Measurements from ENCODE around the gene ADAMTSL3.

The ADAMTSL3 gene

DNA sequence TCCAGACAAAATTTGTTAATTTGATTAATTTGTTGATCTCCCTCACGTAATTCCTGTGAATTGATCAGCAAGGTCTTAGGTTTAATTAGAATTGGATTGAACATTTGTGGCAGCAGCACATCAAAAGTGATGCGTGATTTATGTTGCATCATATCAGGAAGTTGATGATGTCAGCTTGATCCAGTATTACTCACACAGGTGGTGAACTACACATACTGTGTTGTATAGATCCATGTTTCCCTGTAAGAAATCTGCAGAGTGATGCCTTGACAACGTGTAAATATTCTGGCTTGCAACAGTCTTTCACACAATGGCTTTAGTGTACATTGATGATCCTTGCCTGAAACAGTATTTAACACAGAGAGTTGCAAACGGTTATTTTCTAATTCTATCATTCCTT is 200.4 kb downstream of the ADAMTSL3 start:
- H3K27me3 ChIP-seq (ENCODE audit: control insufficient read depth, insufficient read depth, low read length), result no peaks in the 10 kb centered on the region
- no peaks in the 10 kb centered on the region for H3K4me1 ChIP-seq
- no peak for TF ChIP-seq CTCF (IDR thresholded peaks at IDR 0.05)

DNA sequence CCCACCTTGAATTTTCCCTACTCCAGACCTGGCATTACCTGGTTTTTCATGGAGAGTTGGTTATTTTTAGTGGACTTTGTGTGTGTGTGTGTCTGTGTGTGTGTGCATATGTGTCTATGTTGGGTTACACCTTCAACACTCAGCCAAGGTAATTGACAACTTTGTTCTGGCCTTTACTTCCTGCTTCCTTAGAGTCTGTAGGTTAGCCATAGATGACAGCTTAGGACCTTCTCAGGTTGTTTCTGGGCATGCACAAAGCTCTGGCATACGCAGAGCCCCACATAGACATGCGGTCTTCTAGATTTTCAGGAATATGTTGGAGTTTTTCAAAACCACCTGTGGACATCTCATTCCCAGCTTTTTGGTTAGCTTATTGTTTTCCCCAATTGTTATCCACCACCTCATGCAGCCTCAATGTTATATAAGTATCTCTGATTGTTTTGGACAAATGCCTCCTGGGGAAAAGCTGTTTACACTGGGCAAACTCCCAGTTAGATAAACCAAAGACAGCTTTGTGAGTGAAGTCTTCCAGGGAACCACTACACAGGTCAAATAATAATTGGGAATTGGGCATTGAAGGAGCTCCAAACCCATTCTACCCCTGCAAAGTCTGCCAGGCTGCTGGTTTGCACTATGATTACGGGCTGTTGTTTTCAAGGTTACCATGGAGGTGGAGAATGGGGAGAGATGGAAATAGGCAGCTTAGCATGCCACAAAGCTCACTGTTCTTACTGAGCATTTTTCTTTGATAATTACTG is 201.2 kb downstream of the ADAMTSL3 start:
- TF ChIP-seq CTCF (IDR thresholded peaks at IDR 0.05), result no peak
- Histone ChIP-seq H3K79me2 (no peaks in the 10 kb centered on the region), H3K9me3 (ENCODE audit: control insufficient read depth, low read length) (no peaks in the 10 kb centered on the region), H3K36me3 (ENCODE audit: control insufficient read depth, insufficient read depth, low read length) (no peaks in the 10 kb centered on the region), H3K4me1 (no peaks in the 10 kb centered on the region), H3K4me3 (ENCODE audit: low read depth, low read length) (no peak overlapping the region), H3K27ac (no peak overlapping the region), H3K9ac (no peak overlapping the region), H3K4me2 (ENCODE audit: low read length) (no peak overlapping the region), H2AFZ (no peak overlapping the region), H3K27me3 (ENCODE audit: control insufficient read depth, insufficient read depth, low read length) (no peaks in the 10 kb centered on the region)

More for the DNA sequence above, 200.4 kb downstream of the ADAMTSL3 start:
- no peak overlapping the region for H3K27ac ChIP-seq
- no peak overlapping the region for H3K4me3 ChIP-seq (ENCODE audit: low read depth, low read length)
- no peak overlapping the region for H2AFZ ChIP-seq
- no peak overlapping the region for H3K9ac ChIP-seq
- no peak overlapping the region for H3K4me2 ChIP-seq (ENCODE audit: low read length)
- no peaks in the 10 kb centered on the region for H3K9me3 ChIP-seq (ENCODE audit: control insufficient read depth, low read length)
- no peaks in the 10 kb centered on the region for H3K79me2 ChIP-seq
- H3K36me3 ChIP-seq (ENCODE audit: control insufficient read depth, insufficient read depth, low read length), result no peaks in the 10 kb centered on the region

GRCh38 chr15:83855956-83856355 is 202.0 kb downstream of the ADAMTSL3 start:
- H3K4me3 ChIP-seq (ENCODE audit: low read depth, low read length), result no peak overlapping the region
- no peaks in the 10 kb centered on the region for H3K4me1 ChIP-seq
- H2AFZ ChIP-seq, result no peak overlapping the region
- no peak for TF ChIP-seq CTCF (IDR thresholded peaks at IDR 0.05)
- no peaks in the 10 kb centered on the region for H3K9me3 ChIP-seq (ENCODE audit: control insufficient read depth, low read length)
- H3K36me3 ChIP-seq (ENCODE audit: control insufficient read depth, insufficient read depth, low read length), result no peaks in the 10 kb centered on the region
- no peaks in the 10 kb centered on the region for H3K27me3 ChIP-seq (ENCODE audit: control insufficient read depth, insufficient read depth, low read length)
- H3K79me2 ChIP-seq, result no peaks in the 10 kb centered on the region
- H3K27ac ChIP-seq, result no peak overlapping the region
- no peak overlapping the region for H3K4me2 ChIP-seq (ENCODE audit: low read length)
- no peak overlapping the region for H3K9ac ChIP-seq

DNA sequence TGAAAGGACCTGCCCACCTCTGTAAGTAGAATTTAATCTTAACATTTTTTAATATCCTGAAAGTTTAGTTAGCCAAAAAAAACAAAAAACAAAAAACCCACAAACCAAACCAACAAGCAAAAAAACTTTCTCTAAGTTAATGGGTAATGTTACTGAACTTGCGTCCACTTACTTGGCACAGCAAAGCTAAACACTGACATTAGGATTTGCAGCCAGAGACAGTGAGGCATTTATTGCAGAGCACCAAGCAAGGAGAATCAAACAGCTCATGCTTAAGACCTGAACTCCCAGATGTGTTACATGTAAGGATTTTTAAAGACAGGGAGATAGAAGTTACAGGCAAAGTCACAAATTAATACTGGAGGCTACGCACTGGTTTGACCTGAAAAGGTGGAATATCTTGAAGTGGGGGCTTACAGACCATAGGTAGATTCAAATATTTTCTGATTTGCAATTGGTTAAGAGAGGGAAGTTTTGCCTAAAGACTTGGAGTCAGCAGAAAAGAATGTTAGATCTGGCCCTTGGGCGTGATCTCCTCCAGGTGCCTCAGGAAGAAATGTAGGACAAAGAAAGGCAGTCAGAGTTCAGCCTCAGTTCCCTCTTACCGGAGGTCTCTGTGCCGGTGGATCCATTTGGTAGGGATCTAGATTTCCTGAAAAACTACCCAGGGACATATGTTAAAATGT is 205.0 kb downstream of the ADAMTSL3 start:
- no peaks in the 10 kb centered on the region for H3K9me3 ChIP-seq (ENCODE audit: control insufficient read depth, low read length)
- no peaks in the 10 kb centered on the region for H3K27me3 ChIP-seq (ENCODE audit: control insufficient read depth, insufficient read depth, low read length)
- H3K4me3 ChIP-seq (ENCODE audit: low read depth, low read length), result no peak overlapping the region
- no peaks in the 10 kb centered on the region for H3K4me1 ChIP-seq
- H3K4me2 ChIP-seq (ENCODE audit: low read length), result no peak overlapping the region
- H3K27ac ChIP-seq, result no peak overlapping the region
- H3K9ac ChIP-seq, result no peak overlapping the region
- no peaks in the 10 kb centered on the region for H3K36me3 ChIP-seq (ENCODE audit: control insufficient read depth, insufficient read depth, low read length)
- TF ChIP-seq CTCF (IDR thresholded peaks at IDR 0.05), result no peak
- H3K79me2 ChIP-seq, result no peaks in the 10 kb centered on the region
- no peak overlapping the region for H2AFZ ChIP-seq
